Peyer's patch (tissue), 4 donors: ENCODE measurements around the gene SUGCT.

Experiments used
- POLR2A ChIP-seq, 2 donors: fragments of 450-650 bp; IDR thresholded peaks; one replicate each; pipeline ENCODE4 v1.5.1; 2017; ENCODE audit warnings: antibody characterized with exemption in 2 of 2, mild to moderate bottlenecking in 2 of 2, moderate library complexity in 2 of 2
- TF ChIP-seq, protein P1 (sequence below), 6 experiments: fragments of 450-650 bp in 4 of 6; fragments of 200-600 bp in 2 of 6; sonication (generic) in 1 of 6; IDR thresholded peaks; one replicate each; pipeline ENCODE4 v1.5.1; 2017 to 2019; ENCODE audit warnings: antibody characterized with exemption in 6 of 6, mild to moderate bottlenecking in 3 of 6, moderate library complexity in 1 of 6

DNA sequence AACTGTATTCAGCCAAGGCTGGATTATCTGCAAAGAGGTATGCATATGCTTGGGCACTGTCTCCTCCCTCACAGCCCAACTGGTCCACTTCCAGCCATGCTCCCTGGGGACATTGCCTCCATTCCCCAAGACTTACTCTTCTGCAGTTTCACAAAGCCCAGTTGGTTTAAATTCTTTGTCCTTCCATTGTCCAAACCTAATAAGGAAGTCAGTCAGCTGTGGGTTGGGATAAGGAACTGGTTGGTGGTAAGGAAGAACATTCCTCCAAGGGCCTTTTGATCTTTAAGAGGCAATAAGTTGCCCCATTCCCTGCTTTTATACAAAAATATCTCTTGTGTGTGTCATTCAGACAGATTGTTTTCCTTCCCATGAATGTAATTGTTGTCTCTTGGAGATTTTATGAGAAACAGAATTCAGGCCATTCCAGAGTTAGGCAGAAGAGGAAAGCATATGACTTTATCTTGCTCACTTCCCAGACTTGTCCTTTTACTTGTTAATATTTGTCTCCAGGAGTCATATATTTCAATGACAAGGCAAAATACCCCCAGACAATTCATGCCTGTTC lies 673.7 kb downstream of the SUGCT start:
- no peak for TF ChIP-seq POLR2A (IDR thresholded peaks at IDR 0.05)
- TF ChIP-seq, protein P1, sequence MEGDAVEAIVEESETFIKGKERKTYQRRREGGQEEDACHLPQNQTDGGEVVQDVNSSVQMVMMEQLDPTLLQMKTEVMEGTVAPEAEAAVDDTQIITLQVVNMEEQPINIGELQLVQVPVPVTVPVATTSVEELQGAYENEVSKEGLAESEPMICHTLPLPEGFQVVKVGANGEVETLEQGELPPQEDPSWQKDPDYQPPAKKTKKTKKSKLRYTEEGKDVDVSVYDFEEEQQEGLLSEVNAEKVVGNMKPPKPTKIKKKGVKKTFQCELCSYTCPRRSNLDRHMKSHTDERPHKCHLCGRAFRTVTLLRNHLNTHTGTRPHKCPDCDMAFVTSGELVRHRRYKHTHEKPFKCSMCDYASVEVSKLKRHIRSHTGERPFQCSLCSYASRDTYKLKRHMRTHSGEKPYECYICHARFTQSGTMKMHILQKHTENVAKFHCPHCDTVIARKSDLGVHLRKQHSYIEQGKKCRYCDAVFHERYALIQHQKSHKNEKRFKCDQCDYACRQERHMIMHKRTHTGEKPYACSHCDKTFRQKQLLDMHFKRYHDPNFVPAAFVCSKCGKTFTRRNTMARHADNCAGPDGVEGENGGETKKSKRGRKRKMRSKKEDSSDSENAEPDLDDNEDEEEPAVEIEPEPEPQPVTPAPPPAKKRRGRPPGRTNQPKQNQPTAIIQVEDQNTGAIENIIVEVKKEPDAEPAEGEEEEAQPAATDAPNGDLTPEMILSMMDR (IDR thresholded peaks at IDR 0.05) = no peak
